Testis (tissue), 3 donors: Measurements from ENCODE around the gene JADE3. TPM values are rescaled to one million over a fixed set of nuclear protein-coding genes. Genes with fewer than 3 reads are reported as not detected.

Experiments used
- DNase-seq: peaks from one replicate; pipeline ENCODE4 v3.0.0-alpha.2; 2019
- H3K27ac ChIP-seq, 2 donors: fragments of 200-600 bp; sonication (generic); one replicate each; pipeline ENCODE4 v1.5.1; 2019
- H3K27me3 ChIP-seq: fragments of 200-600 bp; sonication (generic); one replicate; pipeline ENCODE4 v1.5.1; 2019
- H3K36me3 ChIP-seq: fragments of 200-600 bp; sonication (generic); one replicate; pipeline ENCODE4 v1.5.1; 2017; ENCODE audit warnings: low read depth; ENCODE audit errors: missing control alignments
- H3K4me1 ChIP-seq: fragments of 200-600 bp; sonication (generic); one replicate; pipeline ENCODE4 v1.5.1; 2019
- H3K4me3 ChIP-seq, 2 donors: fragments of 200-600 bp; sonication (generic); one replicate each; pipeline ENCODE4 v1.5.1; 2017 to 2019
- H3K9me3 ChIP-seq: fragments of 200-600 bp; sonication (generic); one replicate; pipeline ENCODE4 v1.5.1; 2017
- POLR2A ChIP-seq: fragments of 450-650 bp; IDR thresholded peaks from one replicate; pipeline ENCODE4 v1.6.1; 2017; ENCODE audit warnings: antibody characterized with exemption, mild to moderate bottlenecking, moderate library complexity
- WGBS, 2 donors: methylation state at CpG; one replicate each; pipeline ENCODE4 v1.1.5; 2018; 5-methylcytosine and 5-hydroxymethylcytosine counted together
- intact Hi-C: fragments of 100-400 bp; cut with DNase I; formaldehyde crosslinking; loops from one replicate; pipeline ENCODE4 v1.15.1; 2023; ENCODE audit warnings: low total_unique reads
- polyA plus RNA-seq: library from polyadenylated mRNA; stranded (reverse); fragments of 350-450 nt; fragmentation: Illumina TruSeq; extraction: RNeasy Lipid Tissue Mini Kit (QIAGEN cat#74804); gene quantifications from one replicate; pipeline ENCODE4 v1.2.3, GENCODE V29; 2014; ENCODE audit warnings: low read depth, low replicate concordance; ENCODE audit not compliant: insufficient read depth
- total RNA-seq, 2 donors: library from RNA; depleted of rRNA; stranded (reverse); fragments of >200 nt; gene quantifications; one replicate each; pipeline ENCODE4 v1.2.3, GENCODE V29; 2016
- TF ChIP-seq, protein P1 (sequence below), 3 experiments: fragments of 450-650 bp in 2 of 3; fragments of 200-600 bp in 1 of 3; sonication (generic) in 1 of 3; IDR thresholded peaks; one replicate each; pipeline ENCODE4 v1.5.1; 2016 to 2019; ENCODE audit warnings: antibody characterized with exemption in 3 of 3, mild to moderate bottlenecking in 2 of 3, moderate library complexity in 1 of 3

Gene JADE3
- total and polyA plus RNA-seq, 3 donors from 2014 or later: 22.9 to 33.1 (median 23.0) TPM

DNA sequence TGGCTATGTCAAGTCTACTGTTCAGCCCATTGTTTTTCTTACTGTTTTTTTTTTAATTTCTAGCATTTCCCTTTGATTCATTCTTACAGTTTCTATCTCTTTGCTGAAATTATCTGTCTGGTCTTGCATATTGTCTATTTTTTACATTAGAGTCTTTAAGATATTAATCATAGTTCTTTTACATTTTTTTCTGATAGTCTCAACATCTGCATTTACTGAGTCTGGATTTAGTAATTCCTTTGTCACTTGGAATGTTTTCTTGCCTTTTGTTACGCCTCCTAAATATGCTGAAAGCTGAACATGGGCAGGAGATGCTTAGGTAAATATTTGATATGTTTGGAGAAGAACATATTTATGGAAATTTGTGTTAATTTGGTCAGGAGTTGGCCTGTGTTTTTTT lies 10.4 kb downstream of the JADE3 start:
- intact Hi-C loops: no loop called here
- DNase-seq: no peak
- no peak overlapping the region for H3K4me3 ChIP-seq
- no peak overlapping the region for H3K27ac ChIP-seq
- H3K9me3 ChIP-seq: no peaks in the 10 kb centered on the region
- no peak for TF ChIP-seq POLR2A
- TF ChIP-seq, protein P1, sequence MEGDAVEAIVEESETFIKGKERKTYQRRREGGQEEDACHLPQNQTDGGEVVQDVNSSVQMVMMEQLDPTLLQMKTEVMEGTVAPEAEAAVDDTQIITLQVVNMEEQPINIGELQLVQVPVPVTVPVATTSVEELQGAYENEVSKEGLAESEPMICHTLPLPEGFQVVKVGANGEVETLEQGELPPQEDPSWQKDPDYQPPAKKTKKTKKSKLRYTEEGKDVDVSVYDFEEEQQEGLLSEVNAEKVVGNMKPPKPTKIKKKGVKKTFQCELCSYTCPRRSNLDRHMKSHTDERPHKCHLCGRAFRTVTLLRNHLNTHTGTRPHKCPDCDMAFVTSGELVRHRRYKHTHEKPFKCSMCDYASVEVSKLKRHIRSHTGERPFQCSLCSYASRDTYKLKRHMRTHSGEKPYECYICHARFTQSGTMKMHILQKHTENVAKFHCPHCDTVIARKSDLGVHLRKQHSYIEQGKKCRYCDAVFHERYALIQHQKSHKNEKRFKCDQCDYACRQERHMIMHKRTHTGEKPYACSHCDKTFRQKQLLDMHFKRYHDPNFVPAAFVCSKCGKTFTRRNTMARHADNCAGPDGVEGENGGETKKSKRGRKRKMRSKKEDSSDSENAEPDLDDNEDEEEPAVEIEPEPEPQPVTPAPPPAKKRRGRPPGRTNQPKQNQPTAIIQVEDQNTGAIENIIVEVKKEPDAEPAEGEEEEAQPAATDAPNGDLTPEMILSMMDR (IDR thresholded peaks at IDR 0.05): no peak
- no peaks in the 10 kb centered on the region for H3K36me3 ChIP-seq
- H3K4me1 ChIP-seq: no peaks in the 10 kb centered on the region
- WGBS, 2 donors: 96 to 100% methylated on average over 1 of the region's 1 CpG
- H3K27me3 ChIP-seq: no peaks in the 10 kb centered on the region

DNA sequence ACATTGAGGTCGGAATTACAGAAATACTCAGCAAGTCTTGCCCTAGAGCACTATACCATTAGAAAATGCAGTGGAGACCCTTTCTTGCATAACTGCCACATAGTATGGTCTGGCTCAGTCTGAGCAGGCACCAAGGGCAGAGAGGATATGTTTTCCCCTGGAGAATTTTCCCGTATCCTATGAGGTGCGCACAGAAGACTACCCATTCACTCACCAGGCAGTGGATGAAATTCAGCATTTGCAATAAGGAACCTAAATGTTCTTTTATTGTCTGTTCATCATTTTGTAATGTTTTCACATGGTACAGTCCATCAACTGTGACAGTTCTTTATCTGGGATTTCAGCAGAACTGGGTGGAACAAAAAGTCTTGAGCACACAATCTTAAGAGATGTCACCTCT lies 15.5 kb downstream of the JADE3 start:
- Histone ChIP-seq H3K9me3 (no peaks in the 10 kb centered on the region), H3K4me1 (no peaks in the 10 kb centered on the region), H3K36me3 (no peaks in the 10 kb centered on the region), H3K27ac (no peak overlapping the region), H3K4me3 (no peak overlapping the region), H3K27me3 (no peaks in the 10 kb centered on the region)
- TF ChIP-seq, protein P1 (IDR thresholded peaks at IDR 0.05): no peak
- no peak for TF ChIP-seq POLR2A
- DNase-seq: no peak
- 92 to 96% methylated on average over 3 of the region's 3 CpGs for WGBS, 2 donors
- intact Hi-C loops: no loop called here

DNA sequence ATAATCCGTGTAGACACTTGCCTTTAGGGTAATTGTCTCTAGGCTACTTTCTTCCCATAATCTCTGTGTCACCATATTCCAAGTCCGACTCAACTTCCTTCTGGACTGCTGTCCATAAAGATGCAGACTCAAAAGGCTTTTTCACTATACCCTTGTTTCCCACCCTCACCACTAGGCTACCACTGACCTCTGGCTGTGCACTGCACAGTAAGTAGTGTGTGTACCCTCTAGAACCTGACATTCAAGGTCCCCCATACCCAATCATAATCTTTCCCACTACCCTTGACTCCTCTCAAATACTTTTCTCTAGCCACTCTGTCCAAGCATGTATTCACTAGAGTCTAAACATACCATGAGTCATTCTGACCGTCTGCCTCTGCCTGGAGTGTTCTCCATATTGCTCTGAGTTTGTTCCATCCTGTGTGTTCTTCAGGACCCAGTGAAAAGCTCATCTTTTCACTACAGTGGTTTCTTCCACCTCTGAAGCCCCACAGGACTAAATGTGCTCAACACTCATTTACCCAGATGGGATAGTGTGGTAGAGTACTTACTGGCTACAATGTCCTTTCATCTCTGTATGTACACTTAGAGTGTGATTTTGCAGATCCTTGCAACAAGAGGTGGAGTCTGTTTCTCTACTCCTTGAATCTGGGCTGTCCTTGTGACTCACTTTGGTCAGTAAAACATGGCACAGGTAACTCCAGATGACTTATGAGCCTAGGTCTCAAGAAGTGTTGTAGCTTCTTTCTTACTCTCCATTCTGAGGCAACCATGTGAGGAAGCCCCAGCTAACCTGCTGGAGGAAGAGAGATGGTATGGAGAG lies 17.4 kb downstream of the JADE3 start:
- TF ChIP-seq POLR2A: no peak
- TF ChIP-seq, protein P1 (IDR thresholded peaks at IDR 0.05): no peak
- no peaks in the 10 kb centered on the region for H3K4me1 ChIP-seq
- 82 to 93% methylated on average over 3 of the region's 3 CpGs for WGBS, 2 donors
- DNase-seq: no peak
- intact Hi-C loops: no loop called here
- H3K36me3 ChIP-seq: no peaks in the 10 kb centered on the region
- H3K9me3 ChIP-seq: no peaks in the 10 kb centered on the region
- H3K4me3 ChIP-seq: no peak overlapping the region
- H3K27ac ChIP-seq: no peak overlapping the region
- no peaks in the 10 kb centered on the region for H3K27me3 ChIP-seq

DNA sequence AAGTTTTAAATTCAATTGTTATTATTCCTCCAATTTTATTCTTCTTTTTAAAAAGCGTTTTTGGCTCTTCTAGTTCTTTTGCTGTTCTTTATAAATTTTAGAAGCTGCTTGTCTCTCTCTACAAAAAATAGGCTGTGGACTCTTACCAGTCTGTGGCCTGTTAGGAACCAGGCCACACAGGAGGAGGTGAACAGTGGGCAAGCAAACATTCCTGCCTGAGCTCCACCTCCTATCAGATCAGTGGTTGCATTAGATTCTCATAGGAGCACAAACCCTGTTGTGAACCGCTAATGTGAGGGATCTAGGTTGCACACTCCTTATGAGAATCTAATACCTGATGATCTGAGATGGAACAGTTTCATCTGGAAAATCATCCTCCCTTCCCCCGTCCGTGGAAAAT lies 23.1 kb downstream of the JADE3 start:
- DNase-seq: no peak
- Histone ChIP-seq H3K9me3 (no peaks in the 10 kb centered on the region), H3K27me3 (no peaks in the 10 kb centered on the region), H3K36me3 (no peaks in the 10 kb centered on the region), H3K4me3 (no peak overlapping the region), H3K27ac (no peak overlapping the region), H3K4me1 (no peaks in the 10 kb centered on the region)
- intact Hi-C loops: no loop called here
- TF ChIP-seq, protein P1 (IDR thresholded peaks at IDR 0.05): no peak
- no peak for TF ChIP-seq POLR2A
- 87 to 88% methylated on average over 2 to 4 of the region's 4 CpGs for WGBS, 2 donors

DNA sequence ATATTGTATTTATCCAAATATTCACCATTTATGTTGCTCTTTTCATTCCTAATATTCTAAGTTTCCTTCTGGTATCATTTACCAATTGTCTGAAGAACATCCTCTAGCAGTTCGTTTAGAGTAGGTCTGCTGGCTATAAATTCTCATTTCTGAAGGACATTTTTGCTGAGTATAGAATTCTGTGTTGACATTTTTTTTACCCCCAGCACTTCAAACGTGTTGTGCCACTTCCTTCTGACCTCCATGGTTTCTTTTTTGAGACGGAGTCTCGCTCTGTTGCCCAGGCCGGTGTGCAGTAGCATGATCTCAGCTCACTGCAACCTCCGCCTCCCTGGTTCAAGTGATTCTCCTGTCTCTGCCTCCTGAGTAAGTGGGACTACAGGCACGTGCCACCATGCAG lies 26.4 kb downstream of the JADE3 start:
- intact Hi-C loops: no loop called here
- WGBS, 2 donors: 87 to 94% methylated on average over 5 to 7 of the region's 7 CpGs
- Histone ChIP-seq H3K4me3 (no peak overlapping the region), H3K36me3 (no peaks in the 10 kb centered on the region), H3K4me1 (no peaks in the 10 kb centered on the region), H3K27me3 (no peaks in the 10 kb centered on the region), H3K27ac (no peak overlapping the region), H3K9me3 (no peaks in the 10 kb centered on the region)
- no peak for DNase-seq
- TF ChIP-seq, protein P1 (IDR thresholded peaks at IDR 0.05): no peak
- no peak for TF ChIP-seq POLR2A
